GM19467 (cell line): Measurements from ENCODE around the gene MSRB3.

Experiments
- ATAC-seq: cut with Tn5 transposase; IDR thresholded peaks from one replicate; pipeline ENCODE4 v1.9.1; 2021; ENCODE audit warnings: mild to moderate bottlenecking, moderate library complexity; ENCODE audit not compliant: unreplicated experiment

Gene MSRB3

GRCh38 chr12:65387396-65387795 lies 108.9 kb downstream of the MSRB3 start:
- ATAC-seq: no peak

GRCh38 chr12:65389436-65389835 lies 111.0 kb downstream of the MSRB3 start:
- no peak for ATAC-seq

GRCh38 chr12:65391711-65392110 lies 113.2 kb downstream of the MSRB3 start:
- ATAC-seq: no peak

- ATAC-seq: no peak
Observed at GRCh38 chr12:65392491-65392890, 114.0 kb downstream of the MSRB3 start.

GRCh38 chr12:65403188-65403587 lies 124.7 kb downstream of the MSRB3 start:
- ATAC-seq: no peak

GRCh38 chr12:65407388-65408149 lies 129.1 kb downstream of the MSRB3 start:
- no peak for ATAC-seq

GRCh38 chr12:65408441-65408840 lies 130.0 kb downstream of the MSRB3 start:
- ATAC-seq: no peak

- ATAC-seq: no peak
Observed at GRCh38 chr12:65409726-65410125, 131.2 kb downstream of the MSRB3 start.

GRCh38 chr12:65411171-65411570 lies 132.7 kb downstream of the MSRB3 start:
- no peak for ATAC-seq

- ATAC-seq: no peak
Observed at GRCh38 chr12:65414526-65414925, 136.0 kb downstream of the MSRB3 start.

GRCh38 chr12:65415826-65416225 lies 137.3 kb downstream of the MSRB3 start:
- ATAC-seq: no peak

GRCh38 chr12:65419284-65420072 lies 141.0 kb downstream of the MSRB3 start:
- no peak for ATAC-seq

GRCh38 chr12:65420941-65421340 lies 142.5 kb downstream of the MSRB3 start:
- no peak for ATAC-seq

GRCh38 chr12:65427646-65428045 lies 149.2 kb downstream of the MSRB3 start:
- no peak for ATAC-seq

GRCh38 chr12:65430006-65430405 lies 151.5 kb downstream of the MSRB3 start:
- ATAC-seq: no peak

GRCh38 chr12:65430571-65431306 lies 152.3 kb downstream of the MSRB3 start:
- no peak for ATAC-seq

- ATAC-seq: no peak
Observed at GRCh38 chr12:65432114-65432513, 153.6 kb downstream of the MSRB3 start.

- ATAC-seq: no peak
Observed at GRCh38 chr12:65432651-65433050, 154.2 kb downstream of the MSRB3 start.

- ATAC-seq: no peak
Observed at GRCh38 chr12:65434737-65435136, 156.3 kb downstream of the MSRB3 start.

- ATAC-seq: no peak
Observed at GRCh38 chr12:65443038-65443437, 164.6 kb downstream of the MSRB3 start.

- ATAC-seq: no peak
Observed at GRCh38 chr12:65444996-65445395, 166.5 kb downstream of the MSRB3 start.

GRCh38 chr12:65446901-65447300 lies 168.4 kb downstream of the MSRB3 start:
- no peak for ATAC-seq
